Measurements from ENCODE around the gene UBE2V1. TPM values are rescaled to one million over a fixed set of nuclear protein-coding genes. Genes with fewer than 3 reads are reported as not detected.

UBE2V1 gene
- total and polyA plus RNA-seq, 2 of the 13 experiments (the other 11 are each of a cell fraction or from before 2014, with no cell fraction given) = 81.3 to 132 TPM

DNA sequence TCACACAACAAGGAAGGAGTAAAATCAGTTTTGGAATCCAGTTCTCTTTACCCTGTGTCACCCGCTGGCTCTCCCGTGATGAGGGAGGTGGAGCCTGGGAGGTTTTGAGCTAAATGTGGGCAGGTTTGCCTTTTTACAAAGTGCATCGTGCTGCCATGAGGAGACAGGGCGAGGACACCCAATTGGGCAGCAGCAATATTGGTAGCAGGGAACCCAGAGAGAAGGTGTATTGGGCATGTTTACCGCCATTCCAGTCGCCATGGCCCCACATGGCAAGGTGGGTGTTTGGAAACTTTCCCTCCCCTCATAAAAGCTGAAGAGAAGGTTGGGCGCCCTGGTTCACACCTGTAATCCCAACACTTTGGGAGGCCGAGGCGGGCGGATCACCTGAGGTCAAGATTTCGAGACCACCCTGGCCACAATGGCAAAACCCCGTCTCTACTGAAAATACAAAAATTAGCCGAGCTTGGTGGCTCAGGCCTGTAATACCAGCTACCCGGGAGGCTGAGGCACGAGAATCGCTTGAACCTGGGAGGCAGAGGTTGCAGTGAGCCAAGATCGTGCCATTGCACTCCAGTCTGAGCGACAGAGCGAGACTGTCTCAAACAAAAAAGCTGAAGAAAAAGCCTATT, 3.5 kb upstream of the UBE2V1 start:
- CTCF ChIA-PET (ENCODE audit: low intra/inter-chr PET ratio, low total read pairs) = no interaction called here
- ATAC-seq (no peak), FAIRE-seq (no peak), DNase-seq (ENCODE audit: low spot score) (no peak)
- intact Hi-C loops (cut with micrococcal nuclease; ENCODE audit: unreplicated experiment) (no loop called here), in situ Hi-C loops (cut with HindIII; ENCODE audit: extremely low pct_ligation_motif_present, low pct_unique_long_range_greater_than_20kb) (loop anchor here (10.0 kb wide), 1 partner anchor 468 kb away; no protein-coding TSS in a partner anchor)
- H3K27me3 ChIP-seq (ENCODE audit: control insufficient read depth in 1 of 2, insufficient read depth in 2 of 2, low read length in 2 of 2) = no peaks in the 10 kb centered on the region; a peak in 1 of 5 replicates
- H3K79me2 ChIP-seq (ENCODE audit: insufficient read depth, low read length) = peaks cover 32% of the 10 kb centered on the region
- H4K20me1 ChIP-seq (ENCODE audit: insufficient read depth, low read length) = peaks cover 11% of the 10 kb centered on the region
- peak overlapping the region; percentile 92 for H3K4me2 ChIP-seq (ENCODE audit: low read depth, low read length)
- H3K4me1 ChIP-seq (ENCODE audit: insufficient read depth, low read length) = peaks cover 56% of the 10 kb centered on the region
- BruUV-seq (replicated peaks) = TSS peak; percentile 56
- peak overlapping the region; percentile 76 for H3K9ac ChIP-seq (ENCODE audit: insufficient read depth, low read depth, low read length)
- POLR2A ChIA-PET = interaction anchor here (1.0 to 5.8 kb wide), 29 partner anchors 10 to 842 kb away, joined by 3 to 91 read pairs (median 5); partner anchors contain the start of genes CEBPB, DPM1, MOCS3 and PEDS1
- 89% methylated on average over 19 of the region's 19 CpGs for WGBS (ENCODE audit: low lambda C conversion rate)
- H3K9me3 ChIP-seq (ENCODE audit: low read length) = no peaks in the 10 kb centered on the region
- H3K36me3 ChIP-seq (replicated peaks in 1 of 2; ENCODE audit: control insufficient read depth in 1 of 2, insufficient read depth in 2 of 2, low read length in 2 of 2) = no peaks in the 10 kb centered on the region
- H3K27ac ChIP-seq (ENCODE audit: extremely low read length, insufficient read depth, low read length) = peak overlapping the region; percentile 40
- H2AFZ ChIP-seq (ENCODE audit: low read length) = peak overlapping the region; percentile 81
- H3K4me3 ChIP-seq (replicated peaks in 1 of 3; ENCODE audit: insufficient read depth in 1 of 3, low read depth in 2 of 3, low read length in 3 of 3) = peak overlapping the region; percentile 41 to 94 (median 78)
- TF ChIP-seq ZFP90 (CRISPR knock-in tag; IDR thresholded peaks at IDR 0.05; ENCODE audit: borderline replicate concordance) (0 out of 2 replicates have a peak, but pooled peaks have one; percentile 38), REL (CRISPR knock-in tag; conservative IDR thresholded peaks at IDR 0.05) (no peak), ZNF709 (CRISPR knock-in tag; IDR thresholded peaks at IDR 0.05) (no peak), ZMYM2 (CRISPR knock-in tag; IDR thresholded peaks at IDR 0.05) (no peak), PLRG1 (conservative IDR thresholded peaks at IDR 0.05) (no peak), NCOA5 (CRISPR knock-in tag; IDR thresholded peaks at IDR 0.05) (no peak), CHD2 (IDR thresholded peaks at IDR 0.05; ENCODE audit: low read depth, low read length) (no peak), ZNF598 (CRISPR knock-in tag; IDR thresholded peaks at IDR 0.05; ENCODE audit: borderline replicate concordance) (peak; percentile 65; the same call in 1 of the 2 replicates), ZNF552 (CRISPR knock-in tag; IDR thresholded peaks at IDR 0.05; ENCODE audit: borderline replicate concordance) (no peak), TBP (CRISPR knock-in tag; IDR thresholded peaks at IDR 0.05) (no peak), YEATS2 (CRISPR knock-in tag; IDR thresholded peaks at IDR 0.05; ENCODE audit: borderline replicate concordance) (no peak), MAZ (IDR thresholded peaks at IDR 0.05; ENCODE audit: borderline replicate concordance, low read depth, low read length) (no peak), MAZ (CRISPR knock-in tag; IDR thresholded peaks at IDR 0.05; ENCODE audit: low read depth) (peak; percentile 4; the same call in 1 of the 2 replicates), SIX1 (CRISPR knock-in tag; IDR thresholded peaks at IDR 0.05; ENCODE audit: borderline replicate concordance) (no peak), ZBTB7A (CRISPR knock-in tag; IDR thresholded peaks at IDR 0.05) (no peak), NR2C2 (CRISPR knock-in tag; IDR thresholded peaks at IDR 0.05; ENCODE audit: borderline replicate concordance) (no peak), ZNF136 (CRISPR knock-in tag; IDR thresholded peaks at IDR 0.05; ENCODE audit: low read depth) (0 out of 2 replicates have a peak, but pooled peaks have one; percentile 77)
- TF ChIP-seq, protein P1, sequence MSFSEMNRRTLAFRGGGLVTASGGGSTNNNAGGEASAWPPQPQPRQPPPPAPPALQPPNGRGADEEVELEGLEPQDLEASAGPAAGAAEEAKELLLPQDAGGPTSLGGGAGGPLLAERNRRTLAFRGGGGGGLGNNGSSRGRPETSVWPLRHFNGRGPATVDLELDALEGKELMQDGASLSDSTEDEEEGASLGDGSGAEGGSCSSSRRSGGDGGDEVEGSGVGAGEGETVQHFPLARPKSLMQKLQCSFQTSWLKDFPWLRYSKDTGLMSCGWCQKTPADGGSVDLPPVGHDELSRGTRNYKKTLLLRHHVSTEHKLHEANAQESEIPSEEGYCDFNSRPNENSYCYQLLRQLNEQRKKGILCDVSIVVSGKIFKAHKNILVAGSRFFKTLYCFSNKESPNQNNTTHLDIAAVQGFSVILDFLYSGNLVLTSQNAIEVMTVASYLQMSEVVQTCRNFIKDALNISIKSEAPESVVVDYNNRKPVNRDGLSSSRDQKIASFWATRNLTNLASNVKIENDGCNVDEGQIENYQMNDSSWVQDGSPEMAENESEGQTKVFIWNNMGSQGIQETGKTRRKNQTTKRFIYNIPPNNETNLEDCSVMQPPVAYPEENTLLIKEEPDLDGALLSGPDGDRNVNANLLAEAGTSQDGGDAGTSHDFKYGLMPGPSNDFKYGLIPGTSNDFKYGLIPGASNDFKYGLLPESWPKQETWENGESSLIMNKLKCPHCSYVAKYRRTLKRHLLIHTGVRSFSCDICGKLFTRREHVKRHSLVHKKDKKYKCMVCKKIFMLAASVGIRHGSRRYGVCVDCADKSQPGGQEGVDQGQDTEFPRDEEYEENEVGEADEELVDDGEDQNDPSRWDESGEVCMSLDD (CRISPR knock-in tag; IDR thresholded peaks at IDR 0.05; ENCODE audit: borderline replicate concordance) = no peak
- TF ChIP-seq, protein P2, sequence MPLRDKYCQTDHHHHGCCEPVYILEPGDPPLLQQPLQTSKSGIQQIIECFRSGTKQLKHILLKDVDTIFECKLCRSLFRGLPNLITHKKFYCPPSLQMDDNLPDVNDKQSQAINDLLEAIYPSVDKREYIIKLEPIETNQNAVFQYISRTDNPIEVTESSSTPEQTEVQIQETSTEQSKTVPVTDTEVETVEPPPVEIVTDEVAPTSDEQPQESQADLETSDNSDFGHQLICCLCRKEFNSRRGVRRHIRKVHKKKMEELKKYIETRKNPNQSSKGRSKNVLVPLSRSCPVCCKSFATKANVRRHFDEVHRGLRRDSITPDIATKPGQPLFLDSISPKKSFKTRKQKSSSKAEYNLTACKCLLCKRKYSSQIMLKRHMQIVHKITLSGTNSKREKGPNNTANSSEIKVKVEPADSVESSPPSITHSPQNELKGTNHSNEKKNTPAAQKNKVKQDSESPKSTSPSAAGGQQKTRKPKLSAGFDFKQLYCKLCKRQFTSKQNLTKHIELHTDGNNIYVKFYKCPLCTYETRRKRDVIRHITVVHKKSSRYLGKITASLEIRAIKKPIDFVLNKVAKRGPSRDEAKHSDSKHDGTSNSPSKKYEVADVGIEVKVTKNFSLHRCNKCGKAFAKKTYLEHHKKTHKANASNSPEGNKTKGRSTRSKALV (CRISPR knock-in tag; IDR thresholded peaks at IDR 0.05) = no peak
